Keratinocyte (primary cell): ENCODE measurements around the gene RGL4. TPM values are rescaled to one million over a fixed set of nuclear protein-coding genes. Genes with fewer than 3 reads are reported as not detected.

ENCODE experiments used
- DNase-seq: peaks from one replicate; pipeline ENCODE4 v3.0.0-alpha.2; 2011; ENCODE audit warnings: low read depth, missing footprints, low spot score
- FAIRE-seq: peaks from 2 replicates; lab custom pipeline; 2011; peaks lifted over from hg19 to GRCh38; lab: Jason Lieb, UNC
- H2AFZ ChIP-seq: 2 replicates; pipeline ENCODE4 v1.6.0; 2012; ENCODE audit warnings: low read length, control low read depth, inconsistent platforms; ENCODE audit not compliant: control insufficient read depth
- H3K27ac ChIP-seq: 2 replicates; pipeline ENCODE4 v1.5.1; 2011; ENCODE audit warnings: low read length; ENCODE audit not compliant: control insufficient read depth, insufficient read depth
- H3K27me3 ChIP-seq: 3 replicates; pipeline ENCODE4 v1.6.0; 2011; ENCODE audit warnings: low read length; ENCODE audit not compliant: control insufficient read depth, insufficient read depth; ENCODE audit errors: extremely low read depth
- H3K36me3 ChIP-seq, 2 experiments: 2 replicates in 1 of 2; 3 replicates in 1 of 2; pipeline ENCODE4 v1.5.1; 2011; ENCODE audit warnings: low read length in 2 of 2, mild to moderate bottlenecking in 1 of 2; ENCODE audit not compliant: control insufficient read depth in 2 of 2, insufficient read depth in 2 of 2; ENCODE audit errors: extremely low read depth in 1 of 2
- H3K4me1 ChIP-seq: 3 replicates; pipeline ENCODE4 v1.5.1; 2011; ENCODE audit warnings: low read length; ENCODE audit not compliant: control insufficient read depth, insufficient read depth; ENCODE audit errors: extremely low read depth
- H3K4me2 ChIP-seq: 3 replicates; pipeline ENCODE4 v1.6.0; 2011; ENCODE audit warnings: low read depth, low read length; ENCODE audit not compliant: control insufficient read depth, insufficient read depth; ENCODE audit errors: extremely low read depth
- H3K4me3 ChIP-seq, 3 experiments: fragments of 200-600 bp in 1 of 3; sonication (generic) in 1 of 3; 2 replicates in 2 of 3; 3 replicates in 1 of 3; pipeline ENCODE4 v1.5.1; 2011 to 2016; ENCODE audit warnings: low read length in 3 of 3, mild to moderate bottlenecking in 3 of 3, control low read depth in 2 of 3, inconsistent platforms in 1 of 3, low read depth in 1 of 3, mixed read lengths in 1 of 3, mixed run types in 1 of 3, moderate library complexity in 1 of 3; ENCODE audit not compliant: control insufficient read depth in 2 of 3, insufficient read depth in 2 of 3; ENCODE audit errors: extremely low read depth in 1 of 3
- H3K79me2 ChIP-seq: 2 replicates; pipeline ENCODE4 v1.6.0; 2012; ENCODE audit warnings: low read length; ENCODE audit not compliant: control insufficient read depth, insufficient read depth
- H3K9ac ChIP-seq: 3 replicates; pipeline ENCODE4 v1.6.0; 2011; ENCODE audit warnings: low read length; ENCODE audit not compliant: control insufficient read depth, insufficient read depth; ENCODE audit errors: extremely low read depth
- H3K9me1 ChIP-seq: 3 replicates; pipeline ENCODE4 v1.6.0; 2011; ENCODE audit warnings: low read length; ENCODE audit not compliant: control insufficient read depth, insufficient read depth; ENCODE audit errors: extremely low read depth
- H3K9me3 ChIP-seq: 2 replicates; pipeline ENCODE4 v1.5.1; 2012; ENCODE audit warnings: low read depth, low read length; ENCODE audit not compliant: control insufficient read depth
- H4K20me1 ChIP-seq: 3 replicates; pipeline ENCODE4 v1.6.0; 2011; ENCODE audit warnings: low read length; ENCODE audit not compliant: control insufficient read depth, insufficient read depth; ENCODE audit errors: extremely low read depth
- EZH2 ChIP-seq: IDR thresholded peaks from one replicate; pipeline ENCODE4 v1.6.1; 2012; ENCODE audit warnings: inconsistent platforms, mild to moderate bottlenecking, low read length, moderate library complexity
- dilution Hi-C: fragments of 300-500 bp; cut with MboI; formaldehyde crosslinking; loops from one replicate; pipeline ENCODE4 v1.7.0; 2020; ENCODE audit warnings: low sequenced_read_pairs; ENCODE audit not compliant: extremely low pct_ligation_motif_present
- polyA plus RNA-seq, 5 experiments: library from polyadenylated mRNA; depleted of rRNA in 3 of 5; stranded (reverse) in 3 of 5; stranded (forward) in 1 of 5; unstranded in 1 of 5; fragments of >200 nt; gene quantifications; 1 replicate in 1 of 5; 2 replicates in 3 of 5; 3 replicates in 1 of 5; pipeline versions ENCODE4 v1.2.1 to v1.2.3, GENCODE V29; 2011 to 2012; ENCODE audit warnings: missing spikeins in 2 of 5, low read depth in 1 of 5, low replicate concordance in 1 of 5
- TF ChIP-seq, protein P1 (sequence below), 3 experiments: IDR thresholded peaks in 1 of 3; conservative IDR thresholded peaks in 1 of 3; optimal IDR thresholded peaks in 1 of 3; 2 replicates in 2 of 3; 3 replicates in 1 of 3; pipeline versions ENCODE3 to v1.5.1; 2011; ENCODE audit warnings: low read length in 3 of 3, mild to moderate bottlenecking in 3 of 3, moderate library complexity in 2 of 3, control low read depth in 1 of 3, inconsistent platforms in 1 of 3; ENCODE audit not compliant: insufficient read depth in 2 of 3; ENCODE audit errors: extremely low read depth in 1 of 3

RGL4 gene
- polyA plus RNA-seq, 1 donor (not counting 4 experiments of a cell fraction or from before 2014, with no cell fraction given) = not detected

GRCh38 chr22:23649071-23649501 lies 41.7 kb upstream of the RGL4 start:
- no peak overlapping the region for H3K9ac ChIP-seq
- DNase-seq (no peak), FAIRE-seq (no peak)
- no peak overlapping the region for H3K27ac ChIP-seq
- H3K9me3 ChIP-seq = no peaks in the 10 kb centered on the region
- H3K4me2 ChIP-seq = no peak overlapping the region
- H3K4me3 ChIP-seq = no peak overlapping the region
- no peaks in the 10 kb centered on the region for H3K27me3 ChIP-seq
- TF ChIP-seq EZH2 = no peak
- TF ChIP-seq, protein P1, sequence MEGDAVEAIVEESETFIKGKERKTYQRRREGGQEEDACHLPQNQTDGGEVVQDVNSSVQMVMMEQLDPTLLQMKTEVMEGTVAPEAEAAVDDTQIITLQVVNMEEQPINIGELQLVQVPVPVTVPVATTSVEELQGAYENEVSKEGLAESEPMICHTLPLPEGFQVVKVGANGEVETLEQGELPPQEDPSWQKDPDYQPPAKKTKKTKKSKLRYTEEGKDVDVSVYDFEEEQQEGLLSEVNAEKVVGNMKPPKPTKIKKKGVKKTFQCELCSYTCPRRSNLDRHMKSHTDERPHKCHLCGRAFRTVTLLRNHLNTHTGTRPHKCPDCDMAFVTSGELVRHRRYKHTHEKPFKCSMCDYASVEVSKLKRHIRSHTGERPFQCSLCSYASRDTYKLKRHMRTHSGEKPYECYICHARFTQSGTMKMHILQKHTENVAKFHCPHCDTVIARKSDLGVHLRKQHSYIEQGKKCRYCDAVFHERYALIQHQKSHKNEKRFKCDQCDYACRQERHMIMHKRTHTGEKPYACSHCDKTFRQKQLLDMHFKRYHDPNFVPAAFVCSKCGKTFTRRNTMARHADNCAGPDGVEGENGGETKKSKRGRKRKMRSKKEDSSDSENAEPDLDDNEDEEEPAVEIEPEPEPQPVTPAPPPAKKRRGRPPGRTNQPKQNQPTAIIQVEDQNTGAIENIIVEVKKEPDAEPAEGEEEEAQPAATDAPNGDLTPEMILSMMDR (optimal IDR thresholded peaks at IDR 0.05 in 1 of 3, IDR thresholded peaks at IDR 0.05 in 1 of 3, conservative IDR thresholded peaks at IDR 0.05 in 1 of 3; ENCODE audit: extremely low read depth in 1 of 3, insufficient read depth in 2 of 3, low read length in 3 of 3) = no peak
- peaks cover 0 to 3% of the 10 kb centered on the region in 2 experiments for H3K36me3 ChIP-seq
- dilution Hi-C loops = no loop called here
- no peaks in the 10 kb centered on the region for H3K79me2 ChIP-seq
- no peaks in the 10 kb centered on the region for H3K4me1 ChIP-seq
- H4K20me1 ChIP-seq = no peaks in the 10 kb centered on the region
- H2AFZ ChIP-seq = no peak overlapping the region
- no peaks in the 10 kb centered on the region for H3K9me1 ChIP-seq

GRCh38 chr22:23651676-23652075 lies 39.1 kb upstream of the RGL4 start:
- no peak for FAIRE-seq
- no peaks in the 10 kb centered on the region for H3K27me3 ChIP-seq
- dilution Hi-C loops = no loop called here
- no peaks in the 10 kb centered on the region for H3K4me1 ChIP-seq
- peaks cover 0 to 3% of the 10 kb centered on the region in 2 experiments for H3K36me3 ChIP-seq
- H3K9ac ChIP-seq = no peak overlapping the region
- no peak overlapping the region for H3K4me2 ChIP-seq
- DNase-seq = no peak
- H3K4me3 ChIP-seq = no peak overlapping the region
- H2AFZ ChIP-seq = no peak overlapping the region
- H3K9me3 ChIP-seq = no peaks in the 10 kb centered on the region
- no peak overlapping the region for H3K27ac ChIP-seq
- H3K9me1 ChIP-seq = no peaks in the 10 kb centered on the region
- no peaks in the 10 kb centered on the region for H3K79me2 ChIP-seq
- TF ChIP-seq EZH2 = no peak
- TF ChIP-seq, protein P1 (optimal IDR thresholded peaks at IDR 0.05 in 1 of 3, IDR thresholded peaks at IDR 0.05 in 1 of 3, conservative IDR thresholded peaks at IDR 0.05 in 1 of 3; ENCODE audit: extremely low read depth in 1 of 3, insufficient read depth in 2 of 3, low read length in 3 of 3) = no peak
- no peaks in the 10 kb centered on the region for H4K20me1 ChIP-seq
